H1 (cell line): ENCODE measurements around the gene ARL2BP. TPM values are rescaled to one million over a fixed set of nuclear protein-coding genes. Genes with fewer than 3 reads are reported as not detected.
A peak's percentile ranks its signal among the peaks of the same experiment; 100 is the strongest.

Experiments used
- CTCF ChIA-PET: fragments of 300-600 bp; sonication (Branson Sonifier 250); formaldehyde crosslinking; loops from one replicate; lab custom pipeline; 2021; ENCODE audit not compliant: partially characterized antibody; lab: Charles Lee
- POLR2A ChIA-PET: fragments of 300-600 bp; sonication (Branson Sonifier 250); formaldehyde crosslinking; loops from one replicate; lab custom pipeline; 2021; ENCODE audit warnings: inconsistent platforms; ENCODE audit not compliant: partially characterized antibody; lab: Charles Lee
- DNase-seq, 2 experiments: peaks; one replicate each; pipeline versions ENCODE4 v3.0.0 to v3.0.0-alpha.2; 2010 to 2022; ENCODE audit warnings: low spot score in 2 of 2, low read depth in 1 of 2, mixed read lengths in 1 of 2
- FAIRE-seq: peaks from 2 replicates; lab custom pipeline; 2011; peaks lifted over from hg19 to GRCh38; lab: Jason Lieb, UNC
- H2AFZ ChIP-seq: 2 replicates; pipeline ENCODE4 v1.8.1; 2012; ENCODE audit warnings: low read length, inconsistent platforms
- H2AK5ac ChIP-seq: 2 replicates; pipeline ENCODE4 v1.6.1; 2013; ENCODE audit warnings: low read depth, low read length
- H2BK120ac ChIP-seq: replicated peaks from 2 replicates; pipeline ENCODE3; 2013; ENCODE audit warnings: low read depth, low read length, inconsistent platforms
- H2BK12ac ChIP-seq: 2 replicates; pipeline ENCODE4 v1.6.1; 2013; ENCODE audit warnings: low read depth, low read length
- H2BK15ac ChIP-seq: 2 replicates; pipeline ENCODE4 v1.6.1; 2013; ENCODE audit warnings: low read length
- H2BK20ac ChIP-seq: 2 replicates; pipeline ENCODE4 v1.6.1; 2013; ENCODE audit warnings: low read length
- H2BK5ac ChIP-seq: 2 replicates; pipeline ENCODE4 v1.6.1; 2013; ENCODE audit warnings: low read depth, low read length
- H3K14ac ChIP-seq: 2 replicates; pipeline ENCODE4 v1.6.1; 2013; ENCODE audit warnings: inconsistent platforms; ENCODE audit not compliant: insufficient read length
- H3K18ac ChIP-seq: 2 replicates; pipeline ENCODE4 v1.6.1; 2013; ENCODE audit warnings: low read length; ENCODE audit errors: extremely low read depth
- H3K23ac ChIP-seq: 2 replicates; pipeline ENCODE4 v1.6.1; 2013; ENCODE audit warnings: inconsistent platforms; ENCODE audit not compliant: insufficient read length
- H3K23me2 ChIP-seq: 2 replicates; pipeline ENCODE4 v1.6.1; 2013; ENCODE audit warnings: low read depth, low read length
- H3K27ac ChIP-seq: 2 replicates; pipeline ENCODE4 v1.6.1; 2011; ENCODE audit warnings: low read depth, low read length, inconsistent platforms
- H3K27me3 ChIP-seq, 4 experiments: replicated peaks in 1 of 4; 1 replicate in 1 of 4; 2 replicates in 3 of 4; pipeline versions ENCODE4 v1.6.1 to v1.8.1; 2011 to 2013; ENCODE audit warnings: low read length in 3 of 4, mild to moderate bottlenecking in 3 of 4, inconsistent platforms in 2 of 4, mixed read lengths in 2 of 4, moderate library complexity in 1 of 4; ENCODE audit not compliant: control insufficient read depth in 3 of 4, insufficient read depth in 3 of 4; ENCODE audit errors: extremely low read depth in 1 of 4
- H3K36me3 ChIP-seq, 4 experiments: 2 replicates each; pipeline versions ENCODE4 v1.6.1 to v1.8.1; 2011 to 2013; ENCODE audit warnings: mild to moderate bottlenecking in 4 of 4, low read length in 3 of 4, moderate library complexity in 2 of 4, control low read depth in 1 of 4, inconsistent platforms in 1 of 4; ENCODE audit not compliant: insufficient read depth in 4 of 4, control insufficient read depth in 2 of 4
- H3K4ac ChIP-seq: replicated peaks from 2 replicates; pipeline ENCODE3; 2013; ENCODE audit warnings: low read length, low read depth, mixed read lengths, inconsistent platforms; ENCODE audit not compliant: insufficient read length
- H3K4me1 ChIP-seq, 4 experiments: replicated peaks in 1 of 4; 1 replicate in 1 of 4; 2 replicates in 3 of 4; pipeline versions ENCODE4 v1.6.1 to v1.8.1; 2011 to 2013; ENCODE audit warnings: low read length in 3 of 4, inconsistent platforms in 2 of 4, mixed read lengths in 1 of 4; ENCODE audit not compliant: insufficient read depth in 4 of 4, control insufficient read depth in 3 of 4
- H3K4me2 ChIP-seq, 2 experiments: 2 replicates each; pipeline versions ENCODE4 v1.6.1 to v1.8.1; 2011 to 2013; ENCODE audit warnings: low read depth in 2 of 2, low read length in 2 of 2, control low read depth in 1 of 2, inconsistent platforms in 1 of 2, mild to moderate bottlenecking in 1 of 2; ENCODE audit not compliant: insufficient read depth in 1 of 2
- H3K4me3 ChIP-seq, 4 experiments: fragments of 200-600, 300-600 bp in 1 of 4; sonication (generic), shearing (Covaris generic), sonication (Bioruptor Twin) in 1 of 4; 2 replicates each; pipeline versions ENCODE4 v1.5.1 to v1.8.1; 2011 to 2016; ENCODE audit warnings: low read length in 4 of 4, low read depth in 3 of 4, control low read depth in 2 of 4, inconsistent platforms in 2 of 4, mild to moderate bottlenecking in 2 of 4, mixed read lengths in 1 of 4, moderate library complexity in 1 of 4; ENCODE audit not compliant: insufficient read depth in 2 of 4; ENCODE audit errors: extremely low read depth in 1 of 4
- H3K56ac ChIP-seq: replicated peaks from 2 replicates; pipeline ENCODE3; 2013; ENCODE audit warnings: low read depth, mild to moderate bottlenecking, mixed read lengths, low read length, inconsistent platforms; ENCODE audit not compliant: insufficient read length
- H3K79me1 ChIP-seq: 2 replicates; pipeline ENCODE4 v1.6.1; 2013; ENCODE audit warnings: low read depth, low read length, control low read depth
- H3K79me2 ChIP-seq, 2 experiments: 2 replicates each; pipeline versions ENCODE4 v1.6.1 to v1.8.1; 2012 to 2013; ENCODE audit warnings: low read length in 2 of 2, mild to moderate bottlenecking in 2 of 2, inconsistent platforms in 1 of 2; ENCODE audit not compliant: insufficient read depth in 2 of 2, control insufficient read depth in 1 of 2
- H3K9ac ChIP-seq, 4 experiments: replicated peaks in 1 of 4; 1 replicate in 1 of 4; 2 replicates in 3 of 4; pipeline versions ENCODE4 v1.6.1 to v1.8.1; 2011 to 2013; ENCODE audit warnings: low read depth in 3 of 4, low read length in 3 of 4, control low read depth in 2 of 4, mild to moderate bottlenecking in 2 of 4, moderate library complexity in 2 of 4, inconsistent platforms in 1 of 4; ENCODE audit errors: extremely low read depth in 1 of 4
- H3K9me3 ChIP-seq, 2 experiments: 2 replicates each; pipeline versions ENCODE4 v1.6.1 to v1.8.1; 2012 to 2013; ENCODE audit warnings: mild to moderate bottlenecking in 2 of 2, moderate library complexity in 2 of 2, control low read depth in 1 of 2, inconsistent platforms in 1 of 2, low read depth in 1 of 2, low read length in 1 of 2, mixed read lengths in 1 of 2; ENCODE audit not compliant: insufficient read depth in 2 of 2
- H4K20me1 ChIP-seq, 2 experiments: replicated peaks in 1 of 2; 2 replicates each; pipeline versions ENCODE3 to v1.8.1; 2011 to 2013; ENCODE audit warnings: inconsistent platforms in 2 of 2, low read length in 2 of 2, mild to moderate bottlenecking in 1 of 2; ENCODE audit not compliant: insufficient read depth in 2 of 2, control insufficient read depth in 1 of 2
- H4K5ac ChIP-seq: 2 replicates; pipeline ENCODE4 v1.6.1; 2013; ENCODE audit warnings: low read length, low read depth, mixed read lengths, inconsistent platforms; ENCODE audit not compliant: insufficient read length
- H4K8ac ChIP-seq: 2 replicates; pipeline ENCODE4 v1.8.0; 2013; ENCODE audit warnings: mild to moderate bottlenecking, moderate library complexity, low read length, inconsistent platforms; ENCODE audit not compliant: insufficient read depth; ENCODE audit errors: extremely low read depth
- H4K91ac ChIP-seq: replicated peaks from 2 replicates; pipeline ENCODE3; 2013; ENCODE audit warnings: low read length, mixed read lengths, inconsistent platforms; ENCODE audit not compliant: insufficient read length
- ASH2L ChIP-seq: fragments of 200-600, 300-600 bp; sonication (generic); IDR thresholded peaks from one replicate; pipeline ENCODE4 v1.7.1; 2017; ENCODE audit warnings: low read length
- BRCA1 ChIP-seq: IDR thresholded peaks from 2 replicates; pipeline ENCODE4 v1.6.1; 2012; ENCODE audit warnings: low read depth, low read length, improper control_type of control experiment
- CTBP2 ChIP-seq: IDR thresholded peaks from 2 replicates; pipeline ENCODE4 v1.7.0; 2011; ENCODE audit warnings: borderline replicate concordance, mild to moderate bottlenecking, moderate library complexity, mixed read lengths, low read length; ENCODE audit not compliant: insufficient read depth, insufficient read length
- EGR1 ChIP-seq: IDR thresholded peaks from 2 replicates; pipeline ENCODE4 v1.6.1; 2011; ENCODE audit warnings: low read depth, low read length, borderline replicate concordance
- FOSL1 ChIP-seq: IDR thresholded peaks from 2 replicates; pipeline ENCODE4 v1.6.1; 2011; ENCODE audit warnings: mild to moderate bottlenecking, low read depth, low read length, moderate library complexity; ENCODE audit not compliant: insufficient read depth
- KDM1A ChIP-seq: fragments of 200-600, 300-600 bp; sonication (generic); IDR thresholded peaks from 2 replicates; pipeline ENCODE4 v1.7.1; 2016; ENCODE audit warnings: mild to moderate bottlenecking, low read length, borderline replicate concordance
- NRF1 ChIP-seq: IDR thresholded peaks from 2 replicates; pipeline ENCODE4 v1.6.1; 2011; ENCODE audit warnings: mild to moderate bottlenecking, low read depth, low read length, improper control_type of control experiment
- PHF8 ChIP-seq: fragments of 200-600 bp; sonication (generic); conservative IDR thresholded peaks from 2 replicates; pipeline ENCODE4 v1.7.1; 2012; ENCODE audit warnings: low read depth, mild to moderate bottlenecking, inconsistent platforms, low read length, moderate library complexity
- RAD21 ChIP-seq, 2 experiments: IDR thresholded peaks in 1 of 2; conservative IDR thresholded peaks in 1 of 2; 2 replicates each; pipeline ENCODE4 v1.6.1; 2011; ENCODE audit warnings: low read depth in 2 of 2, low read length in 2 of 2, improper control_type of control experiment in 1 of 2, inconsistent platforms in 1 of 2, mild to moderate bottlenecking in 1 of 2, moderate library complexity in 1 of 2
- RBBP5 ChIP-seq: IDR thresholded peaks from 2 replicates; pipeline ENCODE4 v1.7.1; 2012; ENCODE audit warnings: low read depth, mild to moderate bottlenecking, inconsistent platforms, low read length, moderate library complexity, borderline replicate concordance
- SP4 ChIP-seq: IDR thresholded peaks from 2 replicates; pipeline ENCODE4 v1.6.1; 2012; ENCODE audit warnings: low read length, inconsistent platforms
- YY1 ChIP-seq: IDR thresholded peaks from 2 replicates; pipeline ENCODE4 v1.6.1; 2011; ENCODE audit warnings: low read depth, mild to moderate bottlenecking, low read length
- WGBS, 2 experiments: shearing (Covaris generic) in 1 of 2; methylation state at CpG; one replicate each; pipeline versions ENCODE4 v1.1.6 to v1.1.7; 2013 to 2015; ENCODE audit warnings: low lambda C conversion rate in 2 of 2, mixed read lengths in 2 of 2, inconsistent platforms in 1 of 2, low coverage in 1 of 2, missing lambda C conversion rate in 1 of 2; ENCODE audit not compliant: insufficient replicate concordance in 2 of 2, insufficient coverage in 1 of 2, insufficient read length in 1 of 2; ENCODE audit errors: extremely low coverage in 1 of 2, missing lambda C conversion rate in 1 of 2; 5-methylcytosine and 5-hydroxymethylcytosine counted together
- polyA plus RNA-seq, 7 experiments: library from polyadenylated mRNA; depleted of rRNA in 3 of 7; stranded (reverse) in 5 of 7; unstranded in 2 of 7; fragments of >200 nt in 5 of 7; fragments of 200-250 nt in 2 of 7; gene quantifications; 1 replicate in 5 of 7; 2 replicates in 1 of 7; 4 replicates in 1 of 7; pipeline versions ENCODE4 v1.2.1 to v1.2.3, GENCODE V29; 2011 to 2013; ENCODE audit warnings: missing spikeins in 2 of 7, mixed read lengths in 2 of 7
- total RNA-seq: library from RNA; stranded (reverse); fragmentation: NEBNext Ultra II Directional; extraction: Animal tissue kit (Norgen Biotek cat#: 25700); gene quantifications from 2 replicates; pipeline ENCODE4 v1.2.1, GENCODE V29; 2021
- TF ChIP-seq, protein P1 (sequence below): IDR thresholded peaks from 2 replicates; pipeline ENCODE4 v1.6.1; 2012; ENCODE audit warnings: inconsistent platforms

Gene ARL2BP
- total and polyA plus RNA-seq, 2 of the 8 experiments (the other 6 are each of a cell fraction or from before 2014, with no cell fraction given): 13.6 to 18.3 TPM

DNA sequence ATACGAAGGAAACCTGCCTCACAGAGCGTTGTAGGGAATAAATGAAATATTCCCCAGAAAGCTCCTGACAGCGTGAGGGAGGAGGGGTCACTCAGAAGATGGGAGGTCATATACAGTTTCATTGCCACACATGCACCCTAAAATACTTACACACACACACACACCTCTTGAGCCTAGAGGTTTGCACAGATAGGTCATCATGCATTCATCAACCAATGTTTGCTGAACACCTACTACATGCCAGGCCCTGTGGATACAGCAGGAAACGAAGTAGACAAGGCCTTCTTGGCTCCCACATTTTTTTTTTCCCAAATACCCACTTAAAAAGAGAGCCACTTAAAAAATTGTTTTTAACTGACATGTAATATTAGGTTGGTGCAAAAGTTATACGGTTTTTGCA lies 40.3 kb downstream of the ARL2BP start:
- Histone ChIP-seq H3K18ac (no peak overlapping the region), H3K4me3 (peak overlapping the region; percentile 76 to 93 (median 80); a peak in 6 of 8 replicates), H3K36me3 (no peaks in the 10 kb centered on the region; a peak in 1 of 8 replicates), H2BK5ac (no peak overlapping the region), H2AK5ac (no peak overlapping the region), H4K20me1 (no peaks in the 10 kb centered on the region), H3K23ac (no peak overlapping the region), H3K56ac (no peak overlapping the region), H3K9me3 (no peaks in the 10 kb centered on the region), H2BK20ac (no peak overlapping the region), H3K23me2 (peaks cover 6% of the 10 kb centered on the region), H2BK12ac (no peak overlapping the region), H3K27ac (no peak overlapping the region), H4K91ac (no peak overlapping the region), H3K14ac (no peak overlapping the region), H3K4me2 (peak overlapping the region; percentile 65 to 98; a peak in 3 of 4 replicates), H3K27me3 (peaks cover 9 to 28% (median 24%) of the 10 kb centered on the region in 4 experiments; a peak in 6 of 7 replicates), H3K9ac (no peak overlapping the region), H3K4me1 (peaks cover 0 to 8% (median 5%) of the 10 kb centered on the region in 4 experiments; a peak in 6 of 7 replicates), H2AFZ (no peak overlapping the region), H3K79me1 (no peaks in the 10 kb centered on the region), H3K4ac (no peak overlapping the region), H3K79me2 (no peaks in the 10 kb centered on the region), H2BK120ac (no peak overlapping the region), H2BK15ac (no peak overlapping the region), H4K8ac (no peak overlapping the region), H4K5ac (no peak overlapping the region)
- DNase-seq (no peak), FAIRE-seq (no peak)
- ChIA-PET POLR2A (interaction anchor here (1.1 kb wide), 1 partner anchor 99 kb away, joined by 3 read pairs; no protein-coding TSS in a partner anchor), CTCF (interaction anchor here (1.0 kb wide), 1 partner anchor 131 kb away, joined by 4 read pairs; no protein-coding TSS in a partner anchor)
- WGBS, 2 experiments: 66% methylated on average over 5 of the region's 5 CpGs; no CpG with 5 or more reads in 1 of the 2 experiments
- TF ChIP-seq YY1 (no peak), ASH2L (no peak), EGR1 (no peak), NRF1 (no peak), SP4 (no peak), CTBP2 (no peak), RAD21 (IDR thresholded peaks at IDR 0.05 in 1 of 2, conservative IDR thresholded peaks at IDR 0.05 in 1 of 2; ENCODE audit: low read depth in 2 of 2, low read length in 2 of 2) (no peak), KDM1A (no peak), FOSL1 (no peak), RBBP5 (no peak), PHF8 (no peak), BRCA1 (no peak)
- TF ChIP-seq, protein P1, sequence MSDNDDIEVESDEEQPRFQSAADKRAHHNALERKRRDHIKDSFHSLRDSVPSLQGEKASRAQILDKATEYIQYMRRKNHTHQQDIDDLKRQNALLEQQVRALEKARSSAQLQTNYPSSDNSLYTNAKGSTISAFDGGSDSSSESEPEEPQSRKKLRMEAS: no peak
